Stimulated activated CD4-positive, alpha-beta T cell treated with anti-CD3 and anti-CD28 coated beads, TNF-alpha, amount 100 ng/mL, for 4 hours (primary cell): ENCODE measurements around the gene CALML6.

Experiments
- DNase-seq, 3 experiments: peaks; one replicate each; pipeline ENCODE4 v3.0.0-alpha.2; 2020; ENCODE audit warnings: low read depth in 3 of 3

Gene CALML6

GRCh38 chr1:1942753-1943656, 27.9 kb downstream of the CALML6 start:
- no peak for DNase-seq

- peak; percentile 25 to 45 (median 37) for DNase-seq
Observed at GRCh38 chr1:1943834-1944570, 28.9 kb downstream of the CALML6 start.

DNA sequence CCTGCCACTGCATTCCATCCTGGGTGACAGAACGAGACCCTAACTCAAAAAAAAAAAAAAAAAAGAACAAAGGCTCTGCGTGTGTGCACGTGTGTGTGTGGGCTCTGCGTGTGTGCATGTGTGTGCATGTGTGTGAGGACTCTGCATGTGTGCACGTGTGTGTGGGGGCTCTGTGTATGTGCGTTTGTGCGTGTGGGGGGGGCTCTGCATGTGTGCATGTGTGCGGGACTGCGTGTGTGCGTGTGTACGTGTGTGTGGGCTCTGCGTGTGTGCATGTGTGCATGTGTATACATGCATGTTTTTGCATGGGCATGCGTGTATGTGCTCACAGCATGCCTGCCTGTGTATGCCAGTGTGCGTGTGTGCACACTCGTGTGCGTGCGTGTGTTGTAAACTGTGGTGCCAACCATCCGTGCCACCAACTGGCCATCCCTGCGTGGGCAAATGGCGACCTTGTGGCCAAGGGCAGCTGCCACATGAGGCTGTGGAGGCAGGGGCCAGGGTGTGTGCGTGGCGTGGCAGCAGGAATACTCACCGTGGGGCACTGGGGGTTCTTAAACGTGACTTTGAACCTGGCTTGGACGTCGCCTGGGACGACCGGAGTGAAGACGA, 30.8 kb downstream of the CALML6 start:
- no peak for DNase-seq

DNA sequence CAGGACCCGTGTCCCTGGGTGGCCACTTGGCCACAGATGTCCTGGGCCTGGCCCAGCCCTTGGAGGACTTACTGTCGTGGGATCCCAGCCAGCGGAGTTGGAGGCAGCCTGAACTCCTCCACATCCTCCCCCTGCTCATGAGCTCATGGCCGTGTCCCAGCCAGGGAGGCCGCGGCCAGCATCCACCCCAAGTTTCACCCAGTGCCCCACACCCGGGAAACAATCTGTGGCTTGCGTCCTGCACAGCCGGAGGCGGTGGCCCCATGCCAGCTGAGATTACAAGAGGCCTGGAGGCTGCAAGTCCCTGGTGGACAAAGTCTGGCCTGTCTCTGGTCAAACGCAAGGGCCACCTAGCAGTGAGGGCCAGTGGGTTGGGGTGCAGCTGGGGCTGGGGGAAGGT, 31.5 kb downstream of the CALML6 start:
- no peak for DNase-seq

DNA sequence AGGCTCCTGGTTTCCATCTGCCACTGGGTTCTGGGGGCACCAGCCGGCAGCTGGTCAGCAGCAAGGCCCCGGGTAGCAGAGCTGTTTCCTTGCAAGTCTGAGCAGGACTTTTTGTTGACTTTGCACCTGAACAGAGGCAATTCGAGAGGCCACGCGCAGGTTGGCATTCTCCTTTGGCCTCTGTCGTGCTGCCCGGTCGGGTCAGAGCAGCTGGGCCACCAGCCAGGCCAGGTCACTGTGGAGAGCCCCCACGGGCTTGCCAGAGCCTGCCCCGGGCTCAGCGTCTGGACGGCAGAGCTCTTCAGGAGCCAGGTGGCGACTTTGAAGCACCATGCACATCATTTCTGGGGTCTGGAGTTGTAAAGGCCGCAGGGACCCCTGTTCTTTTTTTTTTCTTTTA, 32.4 kb downstream of the CALML6 start:
- DNase-seq: no peak

- DNase-seq: no peak
Observed at GRCh38 chr1:1948783-1949182, 33.7 kb downstream of the CALML6 start.

DNA sequence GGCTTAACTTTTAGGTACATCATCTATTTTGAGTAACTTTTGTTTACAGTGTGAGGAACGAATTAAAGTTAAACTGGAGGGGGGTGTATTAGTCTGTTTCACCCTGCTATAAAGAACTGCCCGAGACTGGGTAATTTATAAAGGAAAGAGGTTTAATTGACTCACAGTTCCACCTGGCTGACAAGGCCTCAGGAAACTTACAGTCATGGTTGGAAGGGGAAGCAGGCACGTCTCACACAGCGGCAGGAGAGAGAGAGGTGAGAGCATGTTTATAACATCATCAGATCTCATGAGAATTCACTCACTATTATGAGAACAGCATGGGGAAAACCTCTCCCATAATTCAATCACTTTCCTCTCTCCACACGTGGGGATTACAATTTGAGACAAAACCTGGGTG, 35.9 kb downstream of the CALML6 start:
- no peak for DNase-seq

GRCh38 chr1:1954015-1954414, 39.0 kb downstream of the CALML6 start:
- DNase-seq: no peak

GRCh38 chr1:1954831-1955441, 39.9 kb downstream of the CALML6 start:
- no peak for DNase-seq

DNA sequence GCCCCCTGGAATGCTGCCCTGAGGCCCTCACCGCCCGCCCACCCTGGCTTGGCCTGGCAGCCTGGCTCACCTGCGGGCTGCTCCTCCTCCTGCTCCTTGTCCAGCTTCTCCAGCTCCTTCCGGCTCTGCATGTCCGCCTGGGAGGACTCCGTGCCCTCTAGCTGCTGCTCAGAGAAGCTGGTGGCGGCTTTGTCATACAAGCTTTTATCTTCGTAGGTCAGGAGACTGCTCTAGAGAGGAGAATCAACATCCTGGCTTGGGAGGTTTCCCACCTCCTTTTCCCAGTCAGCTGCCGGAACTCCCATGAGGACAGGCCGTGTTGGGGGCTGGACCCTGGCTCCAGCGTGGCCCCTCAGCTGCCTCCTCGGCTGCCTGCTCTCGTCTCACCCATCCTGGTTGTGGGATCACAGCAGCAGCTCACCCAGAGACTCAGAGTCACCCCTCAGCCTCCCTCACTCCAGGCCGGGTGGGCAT, 40.6 kb downstream of the CALML6 start:
- no peak for DNase-seq

DNA sequence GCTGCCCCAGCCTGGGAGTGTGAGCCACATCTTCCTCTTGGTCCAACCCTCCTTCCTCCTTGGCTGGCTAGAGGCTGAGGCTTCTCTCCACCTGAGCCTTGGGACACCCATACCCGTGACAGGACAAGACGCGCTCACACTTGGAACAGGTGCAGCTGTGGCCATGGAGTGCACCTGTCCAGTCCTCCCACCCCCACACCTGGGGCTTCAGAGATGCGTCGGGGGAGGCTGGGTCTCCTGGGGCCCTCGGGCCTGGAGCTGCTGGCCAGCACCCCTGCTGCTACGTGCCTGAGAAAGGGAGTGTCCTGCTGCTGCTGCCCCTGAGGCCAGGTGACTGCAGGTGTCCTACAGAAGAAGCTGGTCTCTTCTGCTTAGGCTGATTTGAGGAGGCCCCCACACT, 41.0 kb downstream of the CALML6 start:
- no peak for DNase-seq

DNA sequence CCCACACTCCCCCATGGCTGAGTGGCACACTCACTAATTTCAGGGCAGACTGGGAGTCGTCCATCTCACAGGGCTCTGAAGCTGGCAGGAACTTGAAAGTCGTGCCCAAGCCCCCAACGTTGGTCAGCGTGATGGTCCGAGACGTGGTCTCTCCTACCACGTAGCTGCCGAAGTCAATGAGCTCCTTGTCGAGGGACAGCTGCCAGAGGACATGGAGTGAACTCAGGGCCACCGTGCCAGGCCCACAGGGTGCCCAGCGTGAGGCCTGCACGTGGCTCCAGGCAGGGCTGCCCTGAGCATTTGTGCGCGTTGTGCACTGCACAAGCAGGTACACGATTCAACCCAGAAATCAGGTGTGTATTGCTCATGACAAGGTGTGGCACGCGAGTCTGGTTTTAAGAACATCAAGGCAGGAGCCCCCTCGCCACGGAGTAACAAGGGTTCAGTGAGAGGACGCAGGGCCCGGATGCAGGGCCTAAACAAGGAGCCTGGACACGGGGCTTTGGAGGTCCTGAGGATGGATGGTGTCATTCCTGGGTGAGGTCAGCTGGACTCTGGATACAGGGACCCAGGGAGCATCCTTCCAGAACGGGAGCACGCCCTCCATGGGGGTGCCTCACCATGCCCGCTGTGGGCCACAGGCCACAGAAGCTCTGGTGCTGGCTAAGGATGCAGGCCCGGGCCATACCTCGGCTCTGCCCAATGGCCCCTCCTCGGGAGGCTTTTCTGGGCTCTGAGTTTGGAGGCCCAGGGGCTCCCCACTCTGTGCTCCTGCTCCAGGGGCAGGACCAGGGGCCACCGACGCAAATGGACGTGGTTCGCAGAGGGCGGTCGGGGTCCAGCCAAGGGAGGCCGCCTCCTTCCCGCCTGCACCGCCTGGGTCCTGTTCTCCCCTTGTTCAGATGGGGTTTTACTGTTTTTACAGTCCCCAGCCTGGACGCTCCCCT, 41.8 kb downstream of the CALML6 start:
- no peak for DNase-seq

- DNase-seq: no peak
Observed at GRCh38 chr1:1957533-1957961, 42.5 kb downstream of the CALML6 start.

- DNase-seq: no peak
Observed at GRCh38 chr1:1958071-1958541, 43.0 kb downstream of the CALML6 start.

DNA sequence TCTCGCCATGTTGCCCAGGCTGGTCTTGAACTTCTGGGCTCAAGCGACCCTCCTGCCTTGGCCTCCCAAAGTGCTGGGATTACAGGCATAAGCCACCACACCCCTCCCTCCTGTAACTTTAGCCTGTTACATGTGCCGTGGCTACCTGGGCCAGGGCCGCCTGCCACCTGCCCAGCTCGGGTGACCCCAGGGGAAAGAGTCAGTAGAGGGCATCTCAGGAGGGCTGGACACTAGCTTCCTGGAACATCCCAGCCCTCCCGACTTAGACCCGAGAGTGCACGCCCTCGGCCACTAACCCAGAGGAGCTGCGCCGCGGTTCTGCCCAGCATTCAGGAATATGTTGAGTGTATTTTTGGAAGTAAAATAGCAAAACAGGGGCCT, 44.4 kb downstream of the CALML6 start:
- no peak for DNase-seq

DNA sequence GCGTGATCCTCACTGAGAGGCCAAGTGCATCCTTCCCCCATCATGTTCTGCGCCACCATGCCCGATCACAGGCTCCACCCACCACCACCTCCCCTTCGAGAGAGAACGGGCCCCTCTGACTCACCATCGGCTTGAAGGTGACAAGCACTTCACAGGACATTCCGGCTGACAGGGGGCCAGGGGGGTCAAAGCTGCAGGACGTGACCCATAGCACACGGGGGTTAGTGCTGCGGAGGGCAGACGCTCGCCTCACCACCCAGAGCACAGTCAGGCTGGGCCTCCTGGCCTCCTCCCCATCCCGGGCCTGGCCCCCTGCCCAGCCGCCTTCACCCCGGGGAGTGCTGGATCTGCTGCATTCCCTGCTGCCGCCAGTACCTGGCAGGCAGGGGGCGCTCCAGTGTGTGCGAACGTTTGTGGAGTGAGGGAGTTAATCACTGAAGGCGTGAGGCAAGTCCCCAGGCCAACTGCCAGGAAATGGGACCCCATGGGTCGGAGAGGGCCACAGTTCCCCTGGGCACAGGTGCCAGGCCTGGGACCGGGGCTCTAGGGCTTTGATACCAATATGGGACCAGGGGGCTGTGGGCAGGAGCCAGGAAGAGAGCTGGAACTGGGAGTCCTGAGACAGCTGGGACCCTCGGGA, 44.9 kb downstream of the CALML6 start:
- peak; percentile 37 to 46 (median 46) for DNase-seq

DNA sequence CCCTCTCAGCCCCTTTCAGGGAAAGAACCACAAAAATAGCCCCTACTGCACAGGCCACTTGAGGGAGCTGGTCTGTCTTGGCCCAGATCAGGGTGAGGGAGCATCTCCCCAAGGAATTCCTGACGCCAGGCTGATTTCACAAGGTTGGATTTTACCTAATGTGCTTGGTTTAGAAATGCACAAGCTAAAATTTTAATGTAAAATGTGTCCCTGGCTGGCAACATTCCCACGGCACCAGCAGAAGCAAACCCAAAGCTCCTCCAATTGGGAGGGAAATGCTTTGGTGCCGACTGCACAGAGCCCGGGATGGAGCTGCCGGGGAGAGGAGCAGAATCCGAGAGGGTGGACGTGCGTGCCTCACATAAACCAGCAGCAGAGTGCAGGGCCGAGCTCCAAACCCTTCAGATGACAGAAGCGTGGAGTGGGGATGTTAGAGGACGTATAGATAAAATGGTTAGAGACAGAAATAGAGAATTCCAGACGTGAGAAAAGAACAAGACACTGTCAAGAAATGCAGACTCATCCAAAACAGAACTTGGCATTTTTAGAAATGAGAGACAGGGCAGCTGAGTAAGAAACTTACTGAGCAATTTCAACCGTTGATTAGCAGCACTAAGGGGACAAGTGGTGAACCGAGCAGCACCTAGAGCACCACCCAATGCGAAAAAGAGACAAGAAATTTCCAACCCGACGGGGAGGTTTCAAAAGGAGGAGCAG, 45.6 kb downstream of the CALML6 start:
- DNase-seq: no peak

GRCh38 chr1:1962752-1963151, 47.7 kb downstream of the CALML6 start:
- no peak for DNase-seq

DNA sequence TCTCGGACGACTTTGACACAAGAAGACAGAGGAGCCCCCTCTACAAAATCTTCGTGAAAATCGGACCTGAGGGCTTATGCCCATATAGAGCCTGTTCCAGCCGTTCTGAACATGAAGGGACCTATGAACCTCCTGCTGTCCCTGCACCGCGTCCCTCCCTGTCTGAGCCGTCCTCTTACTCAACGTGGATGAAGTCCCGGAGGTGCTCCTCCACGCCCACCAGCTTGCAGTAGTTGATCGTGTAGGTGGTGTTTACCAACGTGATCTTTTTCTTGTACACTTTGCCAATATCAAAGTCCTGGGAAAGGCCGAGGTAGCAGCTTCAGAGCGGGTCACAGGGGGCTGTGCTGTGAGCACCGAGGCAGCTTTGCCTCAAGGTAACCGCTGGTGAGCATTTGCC, 48.5 kb downstream of the CALML6 start:
- DNase-seq: no peak

- DNase-seq: no peak
Observed at GRCh38 chr1:1964811-1965210, 49.8 kb downstream of the CALML6 start.
